ENCODE measurements around the gene UBAP2L.
A peak's percentile ranks its signal among the peaks of the same experiment; 100 is the strongest.

UBAP2L gene

DNA sequence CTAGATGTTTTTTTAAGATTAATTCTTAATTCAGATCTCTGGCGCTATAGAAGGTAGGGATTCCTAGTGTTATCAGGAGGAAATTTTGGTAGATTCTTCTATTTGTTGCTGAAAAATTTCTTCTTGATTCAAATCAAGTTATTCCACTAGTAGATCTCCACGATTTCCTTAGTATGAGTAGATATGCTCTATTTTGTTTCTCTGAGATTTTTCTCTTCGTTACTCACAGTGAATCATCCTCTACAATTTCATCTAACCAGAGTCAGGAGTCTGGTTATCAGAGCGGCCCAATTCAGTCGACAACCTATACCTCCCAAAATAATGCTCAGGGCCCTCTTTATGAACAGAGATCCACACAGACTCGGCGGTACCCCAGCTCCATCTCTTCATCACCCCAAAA, 32.9 kb downstream of the UBAP2L start:
- peak; percentile 23; the same call in 2 of the 3 replicates for ATAC-seq

DNA sequence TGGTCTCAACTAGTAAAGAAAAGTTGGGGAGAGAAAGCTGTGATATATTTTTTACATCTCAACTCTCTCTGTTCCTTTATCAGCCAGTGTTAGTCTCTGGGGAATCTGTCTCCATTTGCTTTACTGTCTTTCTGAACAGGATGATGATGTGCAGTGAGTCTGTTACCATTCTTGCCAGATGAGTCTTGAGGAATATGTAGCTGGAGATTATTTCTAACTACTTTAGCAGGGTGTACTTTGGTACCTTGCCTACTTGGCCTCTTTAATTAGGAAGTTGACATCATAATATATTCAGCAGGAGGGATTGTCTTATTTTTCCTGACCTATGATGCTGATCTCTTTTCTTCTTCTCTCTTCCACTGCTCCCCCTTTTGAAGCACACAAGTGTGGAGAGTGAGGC, 35.9 kb downstream of the UBAP2L start:
- TF ChIP-seq, protein P1, sequence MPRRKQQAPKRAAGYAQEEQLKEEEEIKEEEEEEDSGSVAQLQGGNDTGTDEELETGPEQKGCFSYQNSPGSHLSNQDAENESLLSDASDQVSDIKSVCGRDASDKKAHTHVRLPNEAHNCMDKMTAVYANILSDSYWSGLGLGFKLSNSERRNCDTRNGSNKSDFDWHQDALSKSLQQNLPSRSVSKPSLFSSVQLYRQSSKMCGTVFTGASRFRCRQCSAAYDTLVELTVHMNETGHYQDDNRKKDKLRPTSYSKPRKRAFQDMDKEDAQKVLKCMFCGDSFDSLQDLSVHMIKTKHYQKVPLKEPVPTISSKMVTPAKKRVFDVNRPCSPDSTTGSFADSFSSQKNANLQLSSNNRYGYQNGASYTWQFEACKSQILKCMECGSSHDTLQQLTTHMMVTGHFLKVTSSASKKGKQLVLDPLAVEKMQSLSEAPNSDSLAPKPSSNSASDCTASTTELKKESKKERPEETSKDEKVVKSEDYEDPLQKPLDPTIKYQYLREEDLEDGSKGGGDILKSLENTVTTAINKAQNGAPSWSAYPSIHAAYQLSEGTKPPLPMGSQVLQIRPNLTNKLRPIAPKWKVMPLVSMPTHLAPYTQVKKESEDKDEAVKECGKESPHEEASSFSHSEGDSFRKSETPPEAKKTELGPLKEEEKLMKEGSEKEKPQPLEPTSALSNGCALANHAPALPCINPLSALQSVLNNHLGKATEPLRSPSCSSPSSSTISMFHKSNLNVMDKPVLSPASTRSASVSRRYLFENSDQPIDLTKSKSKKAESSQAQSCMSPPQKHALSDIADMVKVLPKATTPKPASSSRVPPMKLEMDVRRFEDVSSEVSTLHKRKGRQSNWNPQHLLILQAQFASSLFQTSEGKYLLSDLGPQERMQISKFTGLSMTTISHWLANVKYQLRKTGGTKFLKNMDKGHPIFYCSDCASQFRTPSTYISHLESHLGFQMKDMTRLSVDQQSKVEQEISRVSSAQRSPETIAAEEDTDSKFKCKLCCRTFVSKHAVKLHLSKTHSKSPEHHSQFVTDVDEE (CRISPR knock-in tag; IDR thresholded peaks at IDR 0.05): no peak
- TF ChIP-seq ZC3H10 (CRISPR knock-in tag; IDR thresholded peaks at IDR 0.05) (no peak), PPARA (CRISPR knock-in tag; IDR thresholded peaks at IDR 0.05; ENCODE audit: borderline replicate concordance) (no peak), CREB5 (CRISPR knock-in tag; IDR thresholded peaks at IDR 0.05; ENCODE audit: low read depth) (no peak), ARNTL (CRISPR knock-in tag; IDR thresholded peaks at IDR 0.05; ENCODE audit: borderline replicate concordance, low read depth) (no peak), ZFP30 (CRISPR knock-in tag; IDR thresholded peaks at IDR 0.05) (no peak), ESRRG (CRISPR knock-in tag; IDR thresholded peaks at IDR 0.05) (no peak), SNAI2 (CRISPR knock-in tag; IDR thresholded peaks at IDR 0.05) (no peak), BACH2 (CRISPR knock-in tag; IDR thresholded peaks at IDR 0.05; ENCODE audit: borderline replicate concordance) (no peak), TOX (CRISPR knock-in tag; IDR thresholded peaks at IDR 0.05; ENCODE audit: borderline replicate concordance) (no peak), ZNF565 (CRISPR knock-in tag; conservative IDR thresholded peaks at IDR 0.05; ENCODE audit: low read depth) (no peak), CSDC2 (CRISPR knock-in tag; IDR thresholded peaks at IDR 0.05) (no peak), RARB (CRISPR knock-in tag; IDR thresholded peaks at IDR 0.05) (no peak), ISL1 (CRISPR knock-in tag; IDR thresholded peaks at IDR 0.05) (no peak), ZFP3 (CRISPR knock-in tag; IDR thresholded peaks at IDR 0.05) (no peak), POU6F1 (CRISPR knock-in tag; IDR thresholded peaks at IDR 0.05; ENCODE audit: borderline replicate concordance, low read depth) (no peak)
- ATAC-seq: no peak

More for the DNA sequence above, 32.9 kb downstream of the UBAP2L start:
- TF ChIP-seq, protein P2, sequence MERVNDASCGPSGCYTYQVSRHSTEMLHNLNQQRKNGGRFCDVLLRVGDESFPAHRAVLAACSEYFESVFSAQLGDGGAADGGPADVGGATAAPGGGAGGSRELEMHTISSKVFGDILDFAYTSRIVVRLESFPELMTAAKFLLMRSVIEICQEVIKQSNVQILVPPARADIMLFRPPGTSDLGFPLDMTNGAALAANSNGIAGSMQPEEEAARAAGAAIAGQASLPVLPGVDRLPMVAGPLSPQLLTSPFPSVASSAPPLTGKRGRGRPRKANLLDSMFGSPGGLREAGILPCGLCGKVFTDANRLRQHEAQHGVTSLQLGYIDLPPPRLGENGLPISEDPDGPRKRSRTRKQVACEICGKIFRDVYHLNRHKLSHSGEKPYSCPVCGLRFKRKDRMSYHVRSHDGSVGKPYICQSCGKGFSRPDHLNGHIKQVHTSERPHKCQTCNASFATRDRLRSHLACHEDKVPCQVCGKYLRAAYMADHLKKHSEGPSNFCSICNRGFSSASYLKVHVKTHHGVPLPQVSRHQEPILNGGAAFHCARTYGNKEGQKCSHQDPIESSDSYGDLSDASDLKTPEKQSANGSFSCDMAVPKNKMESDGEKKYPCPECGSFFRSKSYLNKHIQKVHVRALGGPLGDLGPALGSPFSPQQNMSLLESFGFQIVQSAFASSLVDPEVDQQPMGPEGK (CRISPR knock-in tag; IDR thresholded peaks at IDR 0.05; ENCODE audit: borderline replicate concordance): no peak
- no peak for TF ChIP-seq ZNF8 (CRISPR knock-in tag; IDR thresholded peaks at IDR 0.05)
- TF ChIP-seq ISL1 (CRISPR knock-in tag; IDR thresholded peaks at IDR 0.05): no peak
- TF ChIP-seq ZC3H10 (CRISPR knock-in tag; IDR thresholded peaks at IDR 0.05): no peak
- TF ChIP-seq ZNF565 (CRISPR knock-in tag; conservative IDR thresholded peaks at IDR 0.05; ENCODE audit: low read depth): no peak
- TF ChIP-seq ZFP3 (CRISPR knock-in tag; IDR thresholded peaks at IDR 0.05): no peak
- TF ChIP-seq ARNTL (CRISPR knock-in tag; IDR thresholded peaks at IDR 0.05; ENCODE audit: borderline replicate concordance, low read depth): no peak
- no peak for TF ChIP-seq RARB (CRISPR knock-in tag; IDR thresholded peaks at IDR 0.05)
- no peak for TF ChIP-seq PPARA (CRISPR knock-in tag; IDR thresholded peaks at IDR 0.05; ENCODE audit: borderline replicate concordance)
- TF ChIP-seq GLIS3 (CRISPR knock-in tag; IDR thresholded peaks at IDR 0.05): no peak
- TF ChIP-seq ZNF70 (CRISPR knock-in tag; IDR thresholded peaks at IDR 0.05): no peak
- no peak for TF ChIP-seq TOX (CRISPR knock-in tag; IDR thresholded peaks at IDR 0.05; ENCODE audit: borderline replicate concordance)
- TF ChIP-seq TCF4 (CRISPR knock-in tag; IDR thresholded peaks at IDR 0.05; ENCODE audit: borderline replicate concordance): no peak

GRCh38 chr1:154258784-154259183, 38.0 kb downstream of the UBAP2L start:
- ATAC-seq: no peak

More at GRCh38 chr1:154258784-154259183, 38.0 kb downstream of the UBAP2L start:
- TF ChIP-seq ISL1 (CRISPR knock-in tag; IDR thresholded peaks at IDR 0.05) (no peak), POU6F1 (CRISPR knock-in tag; IDR thresholded peaks at IDR 0.05; ENCODE audit: borderline replicate concordance, low read depth) (no peak), ZC3H10 (CRISPR knock-in tag; IDR thresholded peaks at IDR 0.05) (no peak), ARNTL (CRISPR knock-in tag; IDR thresholded peaks at IDR 0.05; ENCODE audit: borderline replicate concordance, low read depth) (no peak), RARB (CRISPR knock-in tag; IDR thresholded peaks at IDR 0.05) (no peak), ZFP30 (CRISPR knock-in tag; IDR thresholded peaks at IDR 0.05) (no peak)
- TF ChIP-seq, protein P1 (CRISPR knock-in tag; IDR thresholded peaks at IDR 0.05): no peak
